ENCODE data around the gene DNAJB13.
"Not testable (repeated sequence)": the region's sequence is repeated elsewhere in the genome, so short reads cannot be mapped to it uniquely, and the experiment has no call there.

Gene DNAJB13, protein sequence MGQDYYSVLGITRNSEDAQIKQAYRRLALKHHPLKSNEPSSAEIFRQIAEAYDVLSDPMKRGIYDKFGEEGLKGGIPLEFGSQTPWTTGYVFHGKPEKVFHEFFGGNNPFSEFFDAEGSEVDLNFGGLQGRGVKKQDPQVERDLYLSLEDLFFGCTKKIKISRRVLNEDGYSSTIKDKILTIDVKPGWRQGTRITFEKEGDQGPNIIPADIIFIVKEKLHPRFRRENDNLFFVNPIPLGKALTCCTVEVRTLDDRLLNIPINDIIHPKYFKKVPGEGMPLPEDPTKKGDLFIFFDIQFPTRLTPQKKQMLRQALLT

DNA sequence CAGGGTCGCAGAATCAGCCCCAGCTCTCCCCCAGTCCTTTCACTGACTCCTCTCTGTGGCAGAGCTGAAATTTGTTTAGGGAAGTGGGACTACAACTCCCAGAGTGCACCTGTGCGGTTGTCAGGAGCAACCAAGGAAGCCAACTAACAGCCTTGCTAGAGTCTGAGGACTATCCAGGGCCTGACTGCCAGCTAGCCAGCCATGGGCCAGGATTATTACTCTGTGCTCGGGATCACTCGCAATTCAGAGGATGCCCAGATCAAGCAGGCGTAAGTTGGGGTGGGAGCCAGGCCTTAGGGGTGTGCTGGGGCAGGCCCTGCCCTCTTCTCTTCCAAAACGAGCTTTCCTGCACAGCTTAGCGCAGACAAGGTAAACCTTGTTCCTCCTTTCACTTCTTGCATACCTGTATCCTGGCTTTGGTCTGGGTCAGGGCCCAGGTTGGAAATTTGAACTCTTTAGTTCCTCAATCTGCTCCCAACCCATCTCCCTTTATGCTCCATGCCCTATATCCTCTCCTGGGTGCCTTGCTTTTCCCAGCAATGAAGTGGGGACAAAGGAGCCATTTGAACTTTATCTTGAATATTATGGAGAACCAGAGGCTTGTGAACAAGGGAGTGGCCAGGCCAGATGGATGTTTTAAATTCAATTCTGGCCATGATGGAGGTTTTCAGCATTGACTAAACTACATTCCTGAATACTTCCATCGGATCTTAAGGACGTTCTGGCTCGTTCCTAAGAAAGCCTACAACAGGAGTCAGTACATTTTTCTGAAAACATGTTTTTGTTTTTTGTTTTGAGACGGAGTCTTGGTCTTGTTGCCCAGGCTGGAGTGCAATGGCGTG, at the start of gene DNAJB13:
Gene DNAJB13, plus strand, starts transcription at position 158 of the 842 bp plus-strand sequence. Its CDS starts 44 bp downstream, at position 202.
- Histone ChIP-seq H3K27ac (no peak within 1 kb of the TSS), H3K4me3 (no peak within 1 kb of the TSS)

DNA sequence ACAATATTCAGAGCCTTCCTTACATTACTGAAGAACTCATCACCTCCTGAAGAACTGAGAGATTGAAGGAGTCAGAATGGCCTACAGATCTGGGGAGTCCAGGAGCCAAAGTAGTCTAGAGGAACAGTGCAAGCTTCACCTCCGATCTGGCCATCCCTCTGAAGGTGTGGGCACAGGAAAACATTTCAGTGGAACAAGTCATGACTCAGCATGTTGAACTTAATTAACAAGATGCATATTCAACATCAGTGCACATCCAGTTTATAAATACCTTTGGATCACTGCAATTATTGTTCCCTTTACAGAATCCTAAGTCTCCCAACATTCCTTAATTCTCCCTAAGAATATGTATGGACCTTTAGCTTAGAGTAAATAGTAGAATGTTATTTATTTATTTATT, 48.5 kb upstream of the DNAJB13 start:
- Histone ChIP-seq H3K27ac (no peak overlapping the region), H3K4me3 (no peak overlapping the region)

DNA sequence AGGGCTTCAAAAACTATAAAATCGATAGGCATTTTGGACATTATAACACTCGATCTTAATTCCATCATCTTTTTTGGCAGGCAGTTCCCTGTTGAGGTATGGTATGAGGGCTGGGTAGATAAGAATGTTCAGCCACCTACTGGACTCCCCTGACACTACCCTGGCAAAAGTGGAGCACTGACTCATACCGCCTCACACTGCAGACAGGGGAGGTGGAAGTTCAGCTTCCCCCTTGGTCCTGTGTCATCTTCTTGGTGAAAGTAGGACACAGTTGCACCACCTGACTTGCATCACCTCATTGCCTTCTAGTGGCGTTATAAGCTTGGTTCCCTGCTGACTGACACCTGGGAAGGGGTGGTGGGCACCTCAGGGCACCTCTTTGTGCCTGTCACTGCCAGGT, 43.6 kb upstream of the DNAJB13 start:
- no peak overlapping the region for H3K27ac ChIP-seq

DNA sequence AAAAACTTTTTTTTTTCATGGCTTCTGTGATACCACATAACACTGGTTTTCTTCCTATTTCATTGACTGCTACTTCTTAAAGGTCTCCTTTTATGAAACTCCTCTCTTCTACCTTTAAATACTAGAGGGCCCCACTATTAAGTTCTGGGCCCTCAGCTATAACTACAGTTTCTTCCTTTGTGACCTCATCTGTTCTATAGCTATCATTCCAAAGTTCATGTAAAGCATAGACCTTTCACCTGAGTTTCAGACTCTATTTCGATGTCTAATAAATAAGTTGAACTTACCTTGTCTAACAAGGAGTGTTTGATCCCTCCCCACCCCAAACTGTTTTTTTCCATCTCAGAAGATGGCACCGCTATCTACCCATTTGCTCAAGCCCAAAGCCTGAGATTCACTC, 38.8 kb upstream of the DNAJB13 start:
- Histone ChIP-seq H3K27ac (no peak overlapping the region), H3K4me3 (no peak overlapping the region)

More for the DNA sequence above, 43.6 kb upstream of the DNAJB13 start:
- no peak overlapping the region for H3K4me3 ChIP-seq

DNA sequence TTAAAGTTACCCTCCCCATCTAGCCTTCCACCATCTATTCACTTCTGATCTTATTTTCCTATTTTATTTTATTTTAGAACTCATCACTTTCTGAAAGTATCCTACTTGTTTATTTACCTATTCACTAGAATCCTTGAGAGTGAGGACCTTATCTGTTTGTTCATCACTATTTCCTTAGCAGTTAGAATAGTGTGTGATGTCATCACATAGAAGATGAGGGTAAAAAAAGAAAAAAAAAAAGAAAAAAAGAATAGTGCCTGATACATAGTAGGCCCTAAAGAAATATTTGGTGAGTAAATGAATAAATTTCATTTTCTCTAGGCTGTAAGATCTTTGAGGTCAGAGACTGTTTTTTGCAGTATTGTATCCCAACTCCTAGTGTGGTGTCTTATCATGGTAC, 37.4 kb upstream of the DNAJB13 start:
- no peak overlapping the region for H3K4me3 ChIP-seq

DNA sequence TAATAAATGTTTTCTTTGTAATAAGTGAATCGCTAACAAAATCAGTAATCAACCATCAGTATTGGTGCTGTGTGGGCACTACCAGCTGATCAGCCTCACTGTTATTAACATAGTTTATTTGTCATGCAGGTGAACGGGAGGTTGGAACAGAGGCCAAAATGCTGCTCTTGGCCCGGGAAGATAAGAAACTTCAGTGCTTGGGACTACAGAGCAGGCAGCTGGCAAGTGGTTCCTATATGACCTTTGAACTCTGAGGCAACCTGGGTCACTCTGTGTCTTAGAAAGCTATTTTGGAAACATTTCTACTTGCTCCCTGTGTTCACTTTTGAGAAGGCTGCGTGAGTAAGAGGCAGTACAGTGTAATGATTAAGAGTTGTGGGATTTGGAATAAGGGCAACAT, 36.5 kb upstream of the DNAJB13 start:
- Histone ChIP-seq H3K4me3 (no peak overlapping the region), H3K27ac (no peak overlapping the region)

More for the DNA sequence above, 37.4 kb upstream of the DNAJB13 start:
- H3K27ac ChIP-seq: no peak overlapping the region

DNA sequence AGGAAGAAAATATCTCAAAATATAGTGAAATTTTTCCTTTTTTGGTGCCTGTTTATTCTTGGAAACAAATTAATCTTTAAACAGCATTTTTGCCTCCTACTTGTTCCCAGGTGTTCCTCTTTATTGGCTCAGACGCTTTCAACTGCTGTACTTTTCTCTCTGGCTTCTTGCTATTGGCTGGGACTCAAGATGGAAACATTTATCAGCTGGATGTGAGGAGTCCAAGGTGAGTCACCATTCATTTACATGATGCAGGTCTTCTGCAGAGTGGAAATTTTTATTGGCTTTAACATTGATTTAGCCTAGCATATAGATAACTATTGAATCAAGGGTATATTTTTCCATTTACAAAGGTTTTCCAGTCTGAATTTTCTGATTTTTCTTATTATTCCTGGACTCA, 34.4 kb upstream of the DNAJB13 start:
- H3K4me3 ChIP-seq: no peak overlapping the region
- H3K27ac ChIP-seq: no peak overlapping the region

DNA sequence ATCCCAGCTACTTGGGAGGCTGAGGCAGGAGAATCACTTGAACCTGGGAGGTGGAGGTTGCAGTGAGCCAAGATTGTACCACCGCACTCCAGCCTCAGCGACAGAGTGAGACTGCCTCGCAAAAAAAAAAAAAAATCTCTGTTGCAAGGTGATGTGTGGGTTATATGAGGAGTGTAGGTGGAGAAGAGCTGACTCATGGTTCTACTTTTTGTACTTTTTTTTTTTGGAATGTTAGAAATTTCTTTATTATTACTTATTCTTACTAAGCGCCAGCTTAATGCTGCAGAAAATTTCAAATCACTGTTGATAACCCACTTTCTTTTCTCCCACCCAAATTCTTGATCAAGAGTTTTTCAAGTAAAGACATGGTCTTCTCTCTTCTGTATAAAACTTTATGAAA, 29.6 kb upstream of the DNAJB13 start:
- Histone ChIP-seq H3K4me3 (no peak overlapping the region), H3K27ac (no peak overlapping the region)

DNA sequence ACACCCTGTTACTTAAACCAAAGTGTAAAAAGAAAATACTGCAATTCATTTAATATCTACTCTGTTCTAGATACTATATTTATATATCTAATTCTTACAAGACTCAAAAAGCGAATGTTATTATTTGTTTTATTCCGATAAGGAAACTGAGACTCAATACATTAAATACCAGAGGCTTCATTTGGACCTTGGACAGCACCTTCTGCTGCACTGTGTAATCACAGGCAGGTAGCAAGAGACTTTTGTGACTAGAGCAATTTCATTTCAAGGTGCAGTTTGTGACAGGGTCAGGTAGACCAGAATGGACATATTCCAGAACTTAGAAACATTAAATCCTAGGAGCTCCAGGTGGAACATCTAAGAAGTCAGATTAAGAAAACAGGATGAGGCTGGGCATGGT, 21.4 kb upstream of the DNAJB13 start:
- Histone ChIP-seq H3K27ac (no peak overlapping the region), H3K4me3 (no peak overlapping the region)

DNA sequence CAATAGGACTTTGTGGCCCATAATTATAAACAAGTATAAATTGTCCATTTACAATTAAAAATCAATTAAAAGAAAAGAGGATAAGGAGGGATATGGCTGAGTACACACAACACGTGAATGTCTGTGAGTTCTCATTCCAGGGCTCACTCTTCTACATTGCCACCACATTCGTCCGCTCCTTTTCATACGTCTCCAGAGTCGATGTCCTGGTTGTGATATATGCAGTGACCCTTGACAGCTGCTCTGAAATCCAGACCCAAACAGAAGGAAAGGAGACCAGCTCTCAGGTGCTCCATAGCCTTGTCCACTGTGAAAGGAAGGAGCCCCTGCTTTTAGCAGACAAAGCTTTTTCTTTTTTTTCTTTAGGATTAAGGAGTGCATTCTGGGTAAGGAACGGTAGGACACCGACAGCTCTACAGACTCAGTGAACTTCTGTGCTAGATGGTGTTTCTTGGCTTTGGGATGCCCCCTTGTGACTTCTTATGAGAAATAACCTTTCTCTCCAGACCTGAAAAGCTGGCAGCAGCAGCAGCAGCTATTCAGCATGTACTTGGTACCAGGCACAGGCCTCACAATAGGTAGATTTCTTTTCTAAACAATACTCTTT, 19.7 kb upstream of the DNAJB13 start:
- Histone ChIP-seq H3K27ac (no peak overlapping the region), H3K4me3 (no peak overlapping the region)

DNA sequence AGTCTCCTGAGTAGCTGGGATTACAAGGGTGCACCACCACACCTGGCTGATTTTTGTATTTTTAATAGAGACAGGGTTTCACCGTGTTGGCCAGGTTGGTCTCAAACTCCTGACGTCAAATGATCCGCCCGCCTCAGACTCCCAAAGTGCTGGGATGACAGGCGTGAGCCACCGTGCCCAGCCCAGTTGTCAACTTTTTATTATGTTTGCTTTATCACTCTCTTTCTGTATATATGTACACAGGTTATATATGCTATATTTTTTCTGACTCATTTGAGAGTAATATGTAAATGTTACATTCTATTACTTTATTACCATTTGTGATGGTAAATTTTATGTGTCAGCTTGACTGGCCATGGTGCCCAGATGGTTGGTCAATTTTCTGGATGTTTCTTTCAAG, 18.9 kb upstream of the DNAJB13 start:
- no peak overlapping the region for H3K27ac ChIP-seq
- no peak overlapping the region for H3K4me3 ChIP-seq

DNA sequence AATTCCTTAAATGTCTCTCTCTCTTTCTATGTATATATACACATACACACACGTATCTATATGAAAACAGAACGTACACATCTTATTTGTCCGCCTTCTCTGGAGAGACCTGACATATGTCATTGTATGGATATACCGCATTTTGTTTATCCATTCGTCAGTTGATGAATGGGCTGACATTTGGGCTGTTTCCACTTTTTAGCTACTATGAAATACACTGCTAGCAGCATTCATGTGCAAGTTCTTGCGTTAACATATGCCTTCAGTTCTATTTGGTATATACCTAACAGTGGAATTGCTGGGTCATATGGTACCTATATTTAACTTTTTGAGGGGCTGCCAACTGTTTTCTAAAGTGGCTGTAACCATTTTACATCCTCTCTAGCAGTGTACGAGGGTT, 18.0 kb upstream of the DNAJB13 start:
- H3K27ac ChIP-seq: no peak overlapping the region
- no peak overlapping the region for H3K4me3 ChIP-seq

DNA sequence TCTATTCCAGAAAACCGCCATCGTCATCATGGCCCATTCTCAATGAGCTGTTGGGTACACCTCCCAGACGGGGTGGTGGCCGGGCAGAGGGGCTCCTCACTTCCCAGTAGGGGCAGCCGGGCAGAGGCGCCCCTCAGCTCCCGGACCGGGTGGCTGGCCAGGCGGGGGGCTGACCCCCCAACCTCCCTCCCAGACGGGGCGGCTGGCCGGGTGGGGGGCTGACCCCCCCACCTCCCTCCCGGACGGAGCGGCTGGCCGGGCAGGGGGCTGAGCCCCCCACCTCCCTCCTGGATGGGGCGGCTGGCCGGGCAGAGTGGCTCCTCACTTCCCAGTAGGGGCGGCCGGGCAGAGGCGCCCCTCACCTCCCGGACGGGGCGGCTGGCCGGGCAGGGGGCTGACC, 14.8 kb upstream of the DNAJB13 start:
- H3K27ac ChIP-seq: not testable (repeated sequence)

DNA sequence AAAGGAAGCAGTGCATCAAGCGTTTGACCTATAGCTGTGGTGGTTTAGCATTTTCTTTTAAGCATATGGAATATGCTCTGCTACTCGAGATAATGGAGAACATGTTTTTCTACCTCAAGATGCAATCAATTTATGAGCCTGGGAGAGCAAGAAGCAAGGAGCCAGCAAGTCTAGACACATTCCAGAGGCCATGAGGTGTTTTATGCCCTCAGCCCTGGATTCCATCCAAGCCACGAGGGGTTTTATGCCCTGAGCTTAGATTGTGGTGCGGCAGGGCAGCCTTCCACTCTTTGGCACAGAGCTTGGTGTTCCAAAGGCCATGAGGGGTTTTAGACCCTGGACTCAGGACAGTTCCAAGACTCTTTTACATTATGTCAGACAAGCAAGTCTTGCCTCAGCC, 11.7 kb upstream of the DNAJB13 start:
- H3K27ac ChIP-seq: no peak overlapping the region

More for the DNA sequence above, 14.8 kb upstream of the DNAJB13 start:
- H3K4me3 ChIP-seq: not testable (repeated sequence)

DNA sequence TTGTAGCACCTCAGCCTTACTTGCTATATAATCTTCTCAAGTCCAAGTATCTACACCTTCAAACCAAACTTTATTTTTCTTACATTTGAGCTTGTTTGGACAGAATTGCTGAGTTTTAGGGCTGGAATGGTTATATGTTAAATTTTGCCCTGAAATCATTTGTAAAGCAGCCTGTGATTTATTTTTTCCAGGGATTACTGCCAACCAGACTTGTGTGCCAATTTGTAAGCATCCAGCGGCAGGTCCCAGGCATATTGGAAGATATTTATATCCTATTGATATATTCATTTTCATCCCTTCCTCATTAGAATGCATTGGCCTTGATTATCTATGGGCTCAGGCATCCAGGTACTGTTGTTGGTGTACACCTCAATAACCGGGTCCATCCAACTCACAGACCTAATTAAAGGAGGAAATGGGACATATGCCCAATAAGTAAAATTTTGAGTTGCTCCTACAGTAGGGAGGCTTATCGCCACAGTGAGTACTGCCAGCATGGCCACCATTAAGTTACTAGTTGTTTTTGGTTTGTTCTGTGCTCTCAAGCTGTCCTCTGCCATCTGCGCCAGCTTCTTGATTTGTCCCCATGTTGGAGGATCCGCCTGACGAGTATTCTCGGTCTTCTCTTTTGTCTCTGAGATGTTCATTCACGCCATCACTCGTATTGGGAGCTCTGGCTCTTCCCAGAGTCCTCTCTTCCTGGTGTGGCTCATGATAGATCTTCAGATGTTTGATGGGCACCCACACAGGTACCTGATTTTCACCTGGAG, 9.8 kb upstream of the DNAJB13 start:
- Histone ChIP-seq H3K27ac (no peak overlapping the region), H3K4me3 (no peak overlapping the region)

More for the DNA sequence above, 11.7 kb upstream of the DNAJB13 start:
- H3K4me3 ChIP-seq: no peak overlapping the region

DNA sequence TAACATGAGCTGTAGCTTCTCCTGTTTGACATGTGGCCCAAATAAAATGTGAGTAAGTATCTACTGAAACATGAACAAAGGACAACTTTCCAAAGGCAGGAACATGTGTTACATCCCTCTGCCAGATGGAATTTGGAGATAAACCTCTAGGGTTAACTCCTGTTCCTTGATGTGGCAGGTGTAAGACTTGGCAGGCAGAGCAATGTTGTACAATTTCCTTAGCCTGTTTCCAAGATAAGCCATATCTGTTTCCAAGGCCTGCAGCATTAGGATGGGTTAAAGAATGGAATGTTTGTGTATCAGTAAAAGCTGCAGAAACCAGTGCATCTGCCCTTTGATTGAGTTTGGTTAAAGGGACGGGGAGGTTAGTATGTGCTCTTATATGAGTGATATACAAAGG, 8.8 kb upstream of the DNAJB13 start:
- no peak overlapping the region for H3K27ac ChIP-seq

DNA sequence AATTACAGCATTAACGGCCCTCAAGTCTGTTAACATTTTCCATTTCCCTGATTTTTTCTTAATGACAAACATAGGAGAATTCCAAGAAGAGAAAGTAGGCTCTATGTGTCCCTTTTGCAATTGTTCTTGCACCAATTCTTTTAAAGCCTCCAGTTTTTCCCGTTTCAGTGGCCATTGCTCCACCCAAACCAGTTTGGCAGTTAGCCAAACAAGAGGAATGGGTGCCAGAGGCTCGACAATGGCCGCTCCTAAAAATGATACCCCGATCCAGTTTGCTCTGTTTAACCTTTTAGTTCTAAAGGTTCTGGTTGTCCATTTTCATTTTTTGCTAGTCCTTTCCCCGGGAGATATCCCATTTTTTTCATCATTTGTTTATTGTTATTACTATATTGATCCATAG, 6.7 kb upstream of the DNAJB13 start:
- H3K4me3 ChIP-seq: no peak overlapping the region
- H3K27ac ChIP-seq: no peak overlapping the region

More for the DNA sequence above, 8.8 kb upstream of the DNAJB13 start:
- no peak overlapping the region for H3K4me3 ChIP-seq

DNA sequence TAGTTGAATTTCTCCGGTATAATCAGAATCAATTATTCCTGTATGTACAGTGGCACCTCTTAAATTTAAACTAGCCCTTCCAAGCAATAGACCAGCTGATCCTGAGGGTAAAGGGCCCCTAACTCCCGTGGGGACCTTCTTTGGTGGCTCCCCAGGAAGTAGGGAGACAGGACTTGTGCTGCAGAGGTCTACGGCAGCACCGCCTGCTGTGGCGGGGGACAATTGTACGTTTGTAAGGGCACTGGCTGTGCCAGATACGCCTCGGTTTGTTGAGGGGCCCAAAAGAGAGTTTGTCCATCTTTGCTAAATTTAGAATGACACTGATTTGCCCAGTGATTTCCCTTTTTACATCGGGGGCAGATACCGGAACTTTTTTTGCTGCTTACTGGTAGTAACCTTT, 5.9 kb upstream of the DNAJB13 start:
- Histone ChIP-seq H3K4me3 (no peak overlapping the region), H3K27ac (no peak overlapping the region)

DNA sequence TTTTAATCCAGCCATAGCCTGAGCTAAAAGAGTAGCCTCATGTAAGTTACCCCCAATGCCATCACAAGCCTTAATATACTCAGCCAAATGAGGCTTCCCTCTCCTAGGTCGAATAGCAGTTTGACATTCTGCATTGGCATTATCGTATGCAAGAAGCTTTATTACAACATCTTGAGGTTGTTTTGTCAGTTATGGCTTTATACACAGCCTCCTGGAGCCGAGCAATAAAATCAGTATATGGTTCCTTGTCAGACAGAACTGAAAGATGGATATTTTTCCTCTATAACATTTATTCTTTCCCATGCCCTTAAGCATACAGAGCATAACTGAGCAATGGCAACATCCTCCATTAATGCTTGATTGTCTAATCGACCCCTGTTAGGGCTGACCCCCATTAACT, 5.4 kb upstream of the DNAJB13 start:
- no peak overlapping the region for H3K4me3 ChIP-seq

More for the DNA sequence above, 5.4 kb upstream of the DNAJB13 start:
- H3K27ac ChIP-seq: no peak overlapping the region

Measured in skin epidermis (tissue), 12 donors.